HepG2 (cell line): ENCODE results near the gene MTUS2. TPM values are rescaled to one million over a fixed set of nuclear protein-coding genes. Genes with fewer than 3 reads are reported as not detected.

Experiments
- ATAC-seq: fragments of 200-7000 bp; cut with Tn5 transposase; 3 replicates; pipeline ENCODE4 v1.9.1; 2020; ENCODE audit warnings: mild to moderate bottlenecking, moderate library complexity
- BruUV-seq: library from RNA; stranded (reverse); fragments of 400-500 nt; replicated peaks from 2 replicates; lab custom pipeline; 2021; lab: Mats Ljungman, UMichigan
- CTCF ChIA-PET: fragments of 300-600 bp; formaldehyde crosslinking; extraction: SDS; loops from one replicate; lab custom pipeline; 2021; ENCODE audit warnings: low total read pairs, inconsistent platforms, low intra/inter-chr PET ratio; lab: Yijun Ruan, JAX
- POLR2A ChIA-PET: fragments of 350-600 bp; sonication (Branson Sonifier 250); formaldehyde crosslinking; loops from one replicate; lab custom pipeline; 2020; ENCODE audit warnings: antibody characterized with exemption, inconsistent platforms; lab: Yijun Ruan, JAX
- DNase-seq: peaks from one replicate; pipeline ENCODE4 v3.0.0-alpha.2; 2015; ENCODE audit warnings: low spot score
- FAIRE-seq: peaks from 3 replicates; lab custom pipeline; 2011; peaks lifted over from hg19 to GRCh38; lab: Jason Lieb, UNC
- H2AFZ ChIP-seq: one replicate; pipeline ENCODE4 v1.6.1; 2011; ENCODE audit warnings: low read length, inconsistent platforms
- H3K27ac ChIP-seq: fragments of 300-600 bp; 3 replicates; pipeline ENCODE4 v1.8.0; 2011; ENCODE audit warnings: mixed run types, mild to moderate bottlenecking, mixed read lengths, low read length, inconsistent platforms; ENCODE audit not compliant: insufficient read depth; ENCODE audit errors: extremely low read length
- H3K27me3 ChIP-seq, 2 experiments: fragments of 200-600 bp in 1 of 2; 2 replicates in 1 of 2; 3 replicates in 1 of 2; pipeline versions ENCODE4 v1.6.0 to v1.8.0; 2011; ENCODE audit warnings: low read length in 2 of 2, mild to moderate bottlenecking in 2 of 2, moderate library complexity in 2 of 2, inconsistent platforms in 1 of 2; ENCODE audit not compliant: insufficient read depth in 2 of 2, control insufficient read depth in 1 of 2
- H3K36me3 ChIP-seq, 2 experiments: fragments of 200-600 bp in 1 of 2; replicated peaks in 1 of 2; 2 replicates in 1 of 2; 3 replicates in 1 of 2; pipeline versions ENCODE4 v1.5.1 to v1.8.0; 2011; ENCODE audit warnings: low read length in 2 of 2, inconsistent platforms in 1 of 2; ENCODE audit not compliant: insufficient read depth in 2 of 2, control insufficient read depth in 1 of 2
- H3K4me1 ChIP-seq: 2 replicates; pipeline ENCODE4 v1.5.1; 2012; ENCODE audit warnings: low read length, inconsistent platforms; ENCODE audit not compliant: insufficient read depth
- H3K4me2 ChIP-seq: 2 replicates; pipeline ENCODE4 v1.6.0; 2011; ENCODE audit warnings: low read depth, low read length, inconsistent platforms
- H3K4me3 ChIP-seq, 3 experiments: fragments of 200-600 bp in 1 of 3; sonication (generic), shearing (Covaris generic) in 1 of 3; replicated peaks in 1 of 3; 2 replicates each; pipeline ENCODE4 v1.5.1; 2011 to 2016; ENCODE audit warnings: low read length in 3 of 3, inconsistent platforms in 2 of 3, low read depth in 2 of 3, mild to moderate bottlenecking in 2 of 3, control low read depth in 1 of 3, mixed read lengths in 1 of 3; ENCODE audit not compliant: insufficient read depth in 1 of 3
- H3K79me2 ChIP-seq: one replicate; pipeline ENCODE4 v1.6.1; 2011; ENCODE audit warnings: low read length, inconsistent platforms; ENCODE audit not compliant: insufficient read depth
- H3K9ac ChIP-seq: 2 replicates; pipeline ENCODE4 v1.6.0; 2011; ENCODE audit warnings: mild to moderate bottlenecking, low read depth, low read length, inconsistent platforms; ENCODE audit not compliant: insufficient read depth
- H3K9me3 ChIP-seq: 2 replicates; pipeline ENCODE4 v1.5.1; 2012; ENCODE audit warnings: mild to moderate bottlenecking, low read length
- H4K20me1 ChIP-seq: 2 replicates; pipeline ENCODE4 v1.6.0; 2011; ENCODE audit warnings: inconsistent platforms, mild to moderate bottlenecking, low read length, moderate library complexity; ENCODE audit not compliant: insufficient read depth
- ARNT2 ChIP-seq: sonication (generic); formaldehyde crosslinking; IDR thresholded peaks from 2 replicates; pipeline ENCODE4 v1.8.0; 2022; ENCODE audit warnings: mild to moderate bottlenecking, low read depth, missing genetic modification reagents, moderate library complexity
- CTCF ChIP-seq: sonication (generic); formaldehyde crosslinking; IDR thresholded peaks from 2 replicates; pipeline ENCODE4 v1.5.0; 2020; ENCODE audit warnings: mild to moderate bottlenecking, missing genetic modification reagents, moderate library complexity
- KDM2A ChIP-seq: sonication (generic); formaldehyde crosslinking; IDR thresholded peaks from 2 replicates; pipeline ENCODE4 v1.4.0; 2020; ENCODE audit warnings: low read depth, missing genetic modification reagents, borderline replicate concordance
- MAFK ChIP-seq, 2 experiments: IDR thresholded peaks in 1 of 2; conservative IDR thresholded peaks in 1 of 2; 2 replicates each; pipeline ENCODE4 v1.6.1; 2011; ENCODE audit warnings: improper control_type of control experiment in 2 of 2, low read length in 2 of 2
- MIER2 ChIP-seq: IDR thresholded peaks from 2 replicates; pipeline ENCODE4 v1.6.1; 2016; ENCODE audit warnings: missing biosample characterization, missing genetic modification reagents
- NCOA1 ChIP-seq: sonication (generic); formaldehyde crosslinking; IDR thresholded peaks from 2 replicates; pipeline ENCODE4 v1.9.0; 2021; ENCODE audit warnings: missing genetic modification reagents
- NFKBIZ ChIP-seq: IDR thresholded peaks from 2 replicates; pipeline ENCODE4 v1.6.1; 2018; ENCODE audit warnings: missing genetic modification reagents, missing compliant biosample characterization
- RFX5 ChIP-seq: IDR thresholded peaks from 2 replicates; pipeline ENCODE4 v1.6.1; 2011; ENCODE audit warnings: low read depth, low read length, improper control_type of control experiment
- ZBTB4 ChIP-seq: sonication (generic); formaldehyde crosslinking; IDR thresholded peaks from 2 replicates; pipeline ENCODE4 v1.4.0; 2020; ENCODE audit warnings: missing genetic modification reagents, mild to moderate bottlenecking, borderline replicate concordance
- ZNF24 ChIP-seq: fragments of 450-650 bp; IDR thresholded peaks from 2 replicates; pipeline ENCODE4 v1.6.1; 2017; ENCODE audit warnings: antibody characterized with exemption, mild to moderate bottlenecking
- ZNF280D ChIP-seq: sonication (generic); formaldehyde crosslinking; IDR thresholded peaks from 2 replicates; pipeline ENCODE4 v1.5.1; 2020; ENCODE audit warnings: mild to moderate bottlenecking, missing genetic modification reagents
- ZNF496 ChIP-seq: sonication (generic); formaldehyde crosslinking; IDR thresholded peaks from 2 replicates; pipeline ENCODE4 v1.8.1; 2023; ENCODE audit warnings: mild to moderate bottlenecking, moderate library complexity, missing genetic modification reagents; ENCODE audit not compliant: insufficient replicate concordance
- ZNF746 ChIP-seq: sonication (generic); formaldehyde crosslinking; IDR thresholded peaks from 2 replicates; pipeline ENCODE4 v1.8.0; 2022; ENCODE audit warnings: mild to moderate bottlenecking, missing genetic modification reagents
- WGBS: methylation state at CpG from one replicate; pipeline ENCODE4 v1.1.6; 2017; ENCODE audit warnings: low lambda C conversion rate; 5-methylcytosine and 5-hydroxymethylcytosine counted together
- in situ Hi-C: cut with HindIII; loops from 2 replicates; pipeline ENCODE4 v1.10.0; 2017; ENCODE audit warnings: low pct_unique_long_range_greater_than_20kb; ENCODE audit not compliant: extremely low pct_ligation_motif_present
- intact Hi-C: fragments of 100-400 bp; cut with micrococcal nuclease; formaldehyde crosslinking; loops from one replicate; pipeline ENCODE4 v1.10.0; 2022; ENCODE audit not compliant: unreplicated experiment
- polyA plus RNA-seq, 8 experiments: library from polyadenylated mRNA; depleted of rRNA in 3 of 8; stranded (reverse) in 7 of 8; unstranded in 1 of 8; fragments of >200 nt; fragmentation: Illumina TruSeq in 4 of 8; extraction: Trizol in 4 of 8; gene quantifications; 2 replicates each; pipeline versions ENCODE4 v1.2.1 to v1.2.3, GENCODE V29; 2011 to 2016; ENCODE audit warnings: low read depth in 4 of 8, missing spikeins in 1 of 8, mixed read lengths in 1 of 8; ENCODE audit not compliant: insufficient read depth in 1 of 8
- total RNA-seq, 5 experiments: library from RNA; depleted of rRNA; stranded (reverse); fragments of >200 nt; fragmentation: Illumina TruSeq; extraction: Trizol; gene quantifications; 2 replicates each; pipeline ENCODE4 v1.2.3, GENCODE V29; 2016; ENCODE audit warnings: low read depth in 1 of 5
- TF ChIP-seq, protein P1 (sequence below): IDR thresholded peaks from 2 replicates; pipeline ENCODE4 v1.6.1; 2016

Gene MTUS2
- total and polyA plus RNA-seq, 2 of the 13 experiments (the other 11 are each of a cell fraction or from before 2014, with no cell fraction given) = not detected

GRCh38 chr13:28819046-28819730 is 951 bp upstream of the MTUS2 start:
- 11% methylated on average over 13 of the region's 29 CpGs for WGBS
- ChIA-PET CTCF (no interaction called here), POLR2A (no interaction called here)
- in situ Hi-C loops = loop anchor here (25.0 kb wide), 1 partner anchor 893 kb away; no protein-coding TSS in a partner anchor
- Histone ChIP-seq H2AFZ (no peak overlapping the region), H3K79me2 (no peaks in the 10 kb centered on the region), H3K27ac (no peak overlapping the region), H3K36me3 (no peaks in the 10 kb centered on the region), H4K20me1 (no peaks in the 10 kb centered on the region), H3K4me3 (peak overlapping the region in 1 of 3 experiments; percentile 6; a peak in 1 of 6 replicates), H3K4me2 (peak overlapping the region; percentile 32; the same call in 1 of the 2 replicates), H3K9ac (no peak overlapping the region), H3K9me3 (no peaks in the 10 kb centered on the region), H3K27me3 (peaks cover 0 to 9% of the 10 kb centered on the region in 2 experiments; a peak in 2 of 5 replicates), H3K4me1 (no peaks in the 10 kb centered on the region)
- no peak for TF ChIP-seq MIER2
- no peak for TF ChIP-seq ZNF24
- no peak for TF ChIP-seq KDM2A (CRISPR knock-in tag)
- TF ChIP-seq ZNF496 (CRISPR knock-in tag) = no peak
- no peak for TF ChIP-seq MAFK (conservative IDR thresholded peaks at IDR 0.05 in 1 of 2, IDR thresholded peaks at IDR 0.05 in 1 of 2; ENCODE audit: low read length in 2 of 2)
- TF ChIP-seq, protein P1, sequence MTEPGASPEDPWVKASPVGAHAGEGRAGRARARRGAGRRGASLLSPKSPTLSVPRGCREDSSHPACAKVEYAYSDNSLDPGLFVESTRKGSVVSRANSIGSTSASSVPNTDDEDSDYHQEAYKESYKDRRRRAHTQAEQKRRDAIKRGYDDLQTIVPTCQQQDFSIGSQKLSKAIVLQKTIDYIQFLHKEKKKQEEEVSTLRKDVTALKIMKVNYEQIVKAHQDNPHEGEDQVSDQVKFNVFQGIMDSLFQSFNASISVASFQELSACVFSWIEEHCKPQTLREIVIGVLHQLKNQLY = no peak
- TF ChIP-seq NFKBIZ (CRISPR knock-in tag) = no peak
- no peak for TF ChIP-seq ARNT2
- no peak for TF ChIP-seq CTCF (CRISPR knock-in tag)
- no peak for TF ChIP-seq NCOA1 (CRISPR knock-in tag)
- no peak for TF ChIP-seq ZNF746 (CRISPR knock-in tag)
- TF ChIP-seq RFX5 = no peak
- no peak for TF ChIP-seq ZNF280D (CRISPR knock-in tag)
- TF ChIP-seq ZBTB4 (CRISPR knock-in tag) = no peak
- DNase-seq (no peak), FAIRE-seq (no peak), ATAC-seq (peak; percentile 11; the same call in 2 of the 3 replicates)
- BruUV-seq = no TSS peak
- intact Hi-C loops = loop anchor here (2.0 kb wide), 1 partner anchor 544 kb away; no protein-coding TSS in a partner anchor
